HepG2 (cell line): ENCODE results near the gene CTU2. TPM values are rescaled to one million over a fixed set of nuclear protein-coding genes. Genes with fewer than 3 reads are reported as not detected.
A peak's percentile ranks its signal among the peaks of the same experiment; 100 is the strongest.

Experiments
- ARID3A ChIP-seq: IDR thresholded peaks from 2 replicates; pipeline ENCODE4 v1.6.1; 2012; ENCODE audit warnings: low read depth, low read length, improper control_type of control experiment
- JUND ChIP-seq: sonication (generic); formaldehyde crosslinking; IDR thresholded peaks from 2 replicates; pipeline ENCODE4 v1.8.0; 2022; ENCODE audit warnings: mild to moderate bottlenecking, missing genetic modification reagents
- NR2F6 ChIP-seq, 2 experiments: IDR thresholded peaks; 2 replicates each; pipeline ENCODE4 v1.6.1; 2016; ENCODE audit warnings: antibody characterized with exemption in 1 of 2, mild to moderate bottlenecking in 1 of 2
- SALL1 ChIP-seq: sonication (generic); formaldehyde crosslinking; IDR thresholded peaks from 2 replicates; pipeline ENCODE4 v1.8.0; 2022; ENCODE audit warnings: mild to moderate bottlenecking, missing genetic modification reagents
- SOX6 ChIP-seq, 2 experiments: fragments of 450-650 bp in 1 of 2; sonication (generic) in 1 of 2; formaldehyde crosslinking in 1 of 2; IDR thresholded peaks; 2 replicates each; pipeline versions ENCODE4 v1.4.0 to v1.6.1; 2017 to 2020; ENCODE audit warnings: antibody characterized with exemption in 1 of 2, mild to moderate bottlenecking in 1 of 2, missing genetic modification reagents in 1 of 2
- TERF1 ChIP-seq: sonication (generic); formaldehyde crosslinking; IDR thresholded peaks from 2 replicates; pipeline ENCODE4 v1.8.0; 2022; ENCODE audit warnings: mild to moderate bottlenecking, missing genetic modification reagents, moderate library complexity
- ZBTB10 ChIP-seq: sonication (generic); formaldehyde crosslinking; IDR thresholded peaks from 2 replicates; pipeline ENCODE4 v1.4.0; 2020; ENCODE audit warnings: missing genetic modification reagents, borderline replicate concordance
- ZNF367 ChIP-seq: sonication (generic); formaldehyde crosslinking; IDR thresholded peaks from 2 replicates; pipeline ENCODE4 v1.4.0; 2020; ENCODE audit warnings: missing genetic modification reagents, borderline replicate concordance
- ZSCAN22 ChIP-seq: sonication (generic); formaldehyde crosslinking; IDR thresholded peaks from 2 replicates; pipeline ENCODE4 v1.4.0; 2020; ENCODE audit warnings: mild to moderate bottlenecking, missing genetic modification reagents
- polyA plus RNA-seq, 8 experiments: library from polyadenylated mRNA; depleted of rRNA in 3 of 8; stranded (reverse) in 7 of 8; unstranded in 1 of 8; fragments of >200 nt; fragmentation: Illumina TruSeq in 4 of 8; extraction: Trizol in 4 of 8; gene quantifications; 2 replicates each; pipeline versions ENCODE4 v1.2.1 to v1.2.3, GENCODE V29; 2011 to 2016; ENCODE audit warnings: low read depth in 4 of 8, missing spikeins in 1 of 8, mixed read lengths in 1 of 8; ENCODE audit not compliant: insufficient read depth in 1 of 8
- total RNA-seq, 5 experiments: library from RNA; depleted of rRNA; stranded (reverse); fragments of >200 nt; fragmentation: Illumina TruSeq; extraction: Trizol; gene quantifications; 2 replicates each; pipeline ENCODE4 v1.2.3, GENCODE V29; 2016; ENCODE audit warnings: low read depth in 1 of 5
- TF ChIP-seq, protein P1 (sequence below), 2 experiments: fragments of 450-650 bp in 1 of 2; sonication (generic) in 1 of 2; formaldehyde crosslinking in 1 of 2; IDR thresholded peaks; 2 replicates each; pipeline versions ENCODE4 v1.6.1 to v1.8.0; 2016 to 2022; ENCODE audit warnings: antibody characterized with exemption in 1 of 2, mild to moderate bottlenecking in 1 of 2, missing genetic modification reagents in 1 of 2

Gene CTU2
- total and polyA plus RNA-seq, 2 of the 13 experiments (the other 11 are each of a cell fraction or from before 2014, with no cell fraction given) = 13.3 to 21.9 TPM

DNA sequence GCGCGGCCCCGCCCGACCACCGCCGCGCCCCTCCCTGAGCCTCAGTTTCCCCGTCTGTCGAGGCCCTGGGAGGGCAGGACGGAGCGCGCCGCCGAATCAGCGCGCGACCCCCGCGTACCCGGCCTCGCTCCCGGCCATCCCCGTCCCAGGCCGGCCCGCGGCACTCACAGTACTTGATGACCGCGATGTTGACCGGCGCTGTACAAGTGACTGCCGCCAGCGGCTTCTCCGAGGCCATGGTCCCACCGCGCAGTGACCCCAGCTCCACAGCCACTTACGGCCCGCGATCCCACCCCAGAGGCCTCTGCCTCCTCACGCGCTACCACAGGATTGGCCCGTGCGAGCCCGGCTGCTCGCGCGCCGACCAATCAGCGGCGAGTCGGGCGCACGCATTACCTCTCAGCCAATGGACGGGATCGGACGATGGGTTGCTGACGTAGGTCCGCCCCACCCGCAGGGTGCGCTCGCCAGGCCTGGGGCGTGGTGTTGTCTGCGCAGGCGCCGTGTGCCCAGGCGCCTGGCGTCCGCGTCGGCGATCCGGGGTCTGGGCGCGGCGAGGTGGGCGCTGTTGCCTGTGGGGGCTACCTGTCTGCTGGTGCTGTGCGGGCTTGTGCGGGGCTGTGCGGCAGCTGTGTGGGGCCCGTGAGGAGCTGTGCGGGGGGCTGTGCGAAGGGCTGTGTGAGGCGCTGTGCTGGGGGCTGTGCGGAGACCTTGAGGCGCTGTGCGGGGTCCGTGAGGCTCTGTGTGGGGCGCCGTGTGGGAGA is 43.3 kb upstream of the CTU2 start, which contains the start of gene MVD (continued):
- TF ChIP-seq, protein P1, sequence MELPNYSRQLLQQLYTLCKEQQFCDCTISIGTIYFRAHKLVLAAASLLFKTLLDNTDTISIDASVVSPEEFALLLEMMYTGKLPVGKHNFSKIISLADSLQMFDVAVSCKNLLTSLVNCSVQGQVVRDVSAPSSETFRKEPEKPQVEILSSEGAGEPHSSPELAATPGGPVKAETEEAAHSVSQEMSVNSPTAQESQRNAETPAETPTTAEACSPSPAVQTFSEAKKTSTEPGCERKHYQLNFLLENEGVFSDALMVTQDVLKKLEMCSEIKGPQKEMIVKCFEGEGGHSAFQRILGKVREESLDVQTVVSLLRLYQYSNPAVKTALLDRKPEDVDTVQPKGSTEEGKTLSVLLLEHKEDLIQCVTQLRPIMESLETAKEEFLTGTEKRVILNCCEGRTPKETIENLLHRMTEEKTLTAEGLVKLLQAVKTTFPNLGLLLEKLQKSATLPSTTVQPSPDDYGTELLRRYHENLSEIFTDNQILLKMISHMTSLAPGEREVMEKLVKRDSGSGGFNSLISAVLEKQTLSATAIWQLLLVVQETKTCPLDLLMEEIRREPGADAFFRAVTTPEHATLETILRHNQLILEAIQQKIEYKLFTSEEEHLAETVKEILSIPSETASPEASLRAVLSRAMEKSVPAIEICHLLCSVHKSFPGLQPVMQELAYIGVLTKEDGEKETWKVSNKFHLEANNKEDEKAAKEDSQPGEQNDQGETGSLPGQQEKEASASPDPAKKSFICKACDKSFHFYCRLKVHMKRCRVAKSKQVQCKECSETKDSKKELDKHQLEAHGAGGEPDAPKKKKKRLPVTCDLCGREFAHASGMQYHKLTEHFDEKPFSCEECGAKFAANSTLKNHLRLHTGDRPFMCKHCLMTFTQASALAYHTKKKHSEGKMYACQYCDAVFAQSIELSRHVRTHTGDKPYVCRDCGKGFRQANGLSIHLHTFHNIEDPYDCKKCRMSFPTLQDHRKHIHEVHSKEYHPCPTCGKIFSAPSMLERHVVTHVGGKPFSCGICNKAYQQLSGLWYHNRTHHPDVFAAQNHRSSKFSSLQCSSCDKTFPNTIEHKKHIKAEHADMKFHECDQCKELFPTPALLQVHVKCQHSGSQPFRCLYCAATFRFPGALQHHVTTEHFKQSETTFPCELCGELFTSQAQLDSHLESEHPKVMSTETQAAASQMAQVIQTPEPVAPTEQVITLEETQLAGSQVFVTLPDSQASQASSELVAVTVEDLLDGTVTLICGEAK (IDR thresholded peaks at IDR 0.05) = no peak
- TF ChIP-seq, protein P1 (CRISPR knock-in tag; IDR thresholded peaks at IDR 0.05) = peak; percentile 4
- peak; percentile 72; the same call in 1 of the 2 replicates for TF ChIP-seq SALL1 (CRISPR knock-in tag)
- TF ChIP-seq SOX6 (IDR thresholded peaks at IDR 0.05) = no peak
- TF ChIP-seq SOX6 (CRISPR knock-in tag; IDR thresholded peaks at IDR 0.05) = peak; percentile 66
- TF ChIP-seq JUND = 0 out of 2 replicates have a peak, but pooled peaks have one; percentile 21
- TF ChIP-seq ARID3A = peak; percentile 14; the same call in 1 of the 2 replicates
- TF ChIP-seq ZBTB10 = no peak; the same call in none of the 2 replicates
- no peak; the same call in 1 of the 2 replicates for TF ChIP-seq NR2F6 (IDR thresholded peaks at IDR 0.05)
- peak; percentile 67 for TF ChIP-seq NR2F6 (CRISPR knock-in tag; IDR thresholded peaks at IDR 0.05)
- peak; percentile 1; the same call in 1 of the 2 replicates for TF ChIP-seq ZNF367
- 0 out of 2 replicates have a peak, but pooled peaks have one; percentile 32 for TF ChIP-seq ZSCAN22
- TF ChIP-seq TERF1 = no peak
